GM18526 (cell line): ENCODE measurements around the gene ARVCF.

Experiments used
- POLR2A ChIP-seq: IDR thresholded peaks from 3 replicates; pipeline ENCODE4 v1.6.1; 2011; ENCODE audit not compliant: insufficient read length; ENCODE audit errors: extremely low read depth

ARVCF gene

DNA sequence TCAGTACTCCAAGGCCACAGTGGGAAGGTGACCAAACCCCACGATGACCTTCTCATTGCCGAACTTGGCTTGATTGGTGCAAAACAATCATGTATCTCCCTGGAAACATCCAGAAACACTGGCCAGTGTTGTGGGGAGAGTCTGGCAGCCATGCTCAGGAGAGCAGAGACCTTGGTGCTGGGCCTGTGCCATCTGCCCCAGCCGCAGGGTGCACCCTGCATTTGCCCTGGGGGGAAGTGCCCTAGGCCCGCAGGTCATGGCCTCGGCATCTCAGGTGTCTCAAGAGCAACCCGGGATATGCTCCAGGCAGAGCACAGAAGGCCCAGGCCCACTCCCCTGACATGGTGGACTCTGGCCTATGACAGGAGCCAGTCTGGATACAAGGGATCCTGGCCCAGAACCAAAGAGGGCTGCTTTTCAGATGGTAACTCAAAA is 23.7 kb downstream of the ARVCF start:
- TF ChIP-seq POLR2A: no peak

DNA sequence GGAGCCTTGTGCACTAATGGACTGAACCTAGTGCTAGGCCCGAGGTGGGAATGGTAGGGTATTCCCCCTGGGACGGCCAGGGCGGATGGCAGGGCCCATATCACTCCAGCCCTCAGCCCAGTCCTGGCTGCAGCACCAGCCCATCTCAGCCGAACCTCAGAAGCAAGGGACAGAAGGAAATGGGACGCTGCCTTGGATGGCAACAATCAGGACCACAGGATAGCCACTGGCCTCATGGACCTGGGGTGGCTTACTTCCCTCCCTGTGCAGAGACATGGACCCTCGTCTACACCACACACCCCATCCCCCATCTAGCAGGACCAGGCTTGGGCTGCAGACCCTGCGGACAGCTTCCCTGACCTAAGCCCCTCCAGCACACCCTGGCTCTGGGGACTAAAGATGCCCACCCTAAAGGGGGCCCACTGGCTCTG is 24.1 kb downstream of the ARVCF start:
- no peak for TF ChIP-seq POLR2A

DNA sequence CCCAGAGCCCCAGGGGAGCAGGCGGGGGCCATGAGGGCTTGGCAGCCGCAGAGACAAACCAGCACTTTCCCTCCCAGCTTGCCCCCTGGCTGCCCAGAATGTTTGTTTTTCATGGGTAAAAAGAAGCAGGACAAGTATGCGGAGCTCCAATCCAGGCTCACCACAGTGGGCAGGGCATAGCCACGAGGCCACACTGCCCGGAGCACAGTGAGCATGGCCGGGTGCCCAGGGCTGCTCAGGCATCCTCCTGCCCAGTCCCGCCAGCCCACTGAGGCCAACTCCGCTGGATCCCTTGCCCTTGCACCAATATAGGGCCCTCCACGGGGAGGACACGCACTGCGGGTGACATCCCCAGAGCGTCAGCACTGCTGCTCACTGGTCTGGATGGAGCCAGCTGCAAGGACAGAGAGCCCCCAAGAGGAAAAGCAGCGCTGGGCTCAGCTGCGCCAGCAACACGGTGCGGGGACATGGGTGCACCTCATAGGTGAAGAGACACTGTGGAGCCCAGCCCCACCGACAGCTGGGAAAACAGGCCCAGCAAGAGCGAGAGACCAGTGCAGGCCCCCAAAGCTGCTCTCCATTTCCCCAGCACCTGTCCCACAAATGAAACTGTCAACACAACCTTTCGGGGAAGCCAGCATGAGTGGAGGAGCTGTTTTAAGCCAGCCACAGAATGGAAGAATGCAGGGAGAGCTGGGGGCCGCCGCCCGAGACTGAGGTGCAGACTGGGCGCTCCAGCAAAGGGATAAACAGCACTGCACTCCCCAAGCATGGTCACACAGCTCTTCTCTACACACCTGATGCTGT is 24.8 kb downstream of the ARVCF start:
- no peak for TF ChIP-seq POLR2A

DNA sequence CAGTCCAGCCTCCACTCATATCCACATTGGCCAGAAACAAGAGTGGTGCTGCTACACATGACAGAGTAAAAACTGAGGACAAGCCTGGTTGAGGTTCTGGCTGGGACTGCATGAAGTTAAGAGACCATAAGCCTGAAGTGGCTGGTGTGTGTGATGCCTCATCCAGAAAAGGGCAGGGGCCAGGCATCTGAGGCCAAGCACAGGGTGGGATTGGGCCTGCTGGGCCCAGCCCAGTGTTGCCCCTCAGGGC is 25.3 kb downstream of the ARVCF start:
- TF ChIP-seq POLR2A: no peak

DNA sequence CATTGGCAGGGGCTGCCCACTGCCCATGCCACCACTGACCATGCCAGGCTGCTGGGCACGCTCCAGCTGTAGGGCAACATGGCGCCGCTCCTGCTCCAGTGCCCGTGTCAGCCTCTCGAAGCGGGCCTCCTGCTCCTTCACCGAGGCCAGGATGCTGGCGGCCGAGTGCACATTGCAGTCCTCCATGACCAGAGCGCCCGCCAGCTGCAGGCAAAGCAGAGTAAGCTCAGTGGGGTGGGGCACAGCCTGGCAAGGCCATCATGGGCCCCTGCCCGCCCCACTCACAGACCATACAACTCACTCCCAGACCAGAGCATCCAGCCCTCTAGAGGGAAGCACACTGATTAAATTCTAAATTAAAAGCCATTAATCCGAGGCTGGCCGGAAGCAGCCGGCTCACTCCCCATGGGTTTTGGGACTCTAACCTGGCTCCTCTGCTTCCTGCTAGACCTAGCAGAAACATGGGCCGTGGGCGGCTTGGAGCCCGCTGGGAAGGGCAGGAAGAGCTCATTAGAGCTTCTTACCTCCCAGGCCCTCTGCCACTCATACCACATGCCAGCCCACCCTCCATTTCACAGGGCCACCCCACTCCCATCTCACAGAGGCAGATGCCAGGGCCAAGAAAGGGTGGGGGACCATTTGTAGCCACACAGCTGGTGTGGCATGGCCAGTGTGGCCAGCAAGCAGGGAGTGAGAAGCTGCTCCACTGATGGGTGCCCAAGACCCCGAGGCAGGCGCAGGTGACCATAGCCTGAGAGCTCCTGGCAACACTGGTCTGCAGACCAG is 25.8 kb downstream of the ARVCF start:
- no peak for TF ChIP-seq POLR2A

DNA sequence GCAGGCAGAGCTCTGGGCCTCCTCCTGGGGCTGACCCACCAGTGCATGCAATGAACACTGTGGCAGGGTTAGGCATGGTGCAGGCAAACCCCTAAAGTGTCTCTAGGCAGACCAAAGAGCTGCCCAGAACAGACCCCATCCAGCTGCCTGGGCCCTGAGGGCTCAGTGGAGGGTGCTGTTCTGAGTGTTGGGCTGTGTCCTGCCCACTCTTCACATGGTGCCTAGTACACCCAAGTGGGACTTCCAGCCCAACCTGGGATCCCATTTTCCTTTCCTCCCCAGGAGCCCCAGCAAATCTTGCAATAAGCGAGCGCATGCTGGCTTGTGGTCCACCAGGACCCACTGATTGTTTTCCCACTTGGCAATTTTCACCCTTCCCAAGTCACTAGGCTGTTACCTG is 26.4 kb downstream of the ARVCF start:
- no peak for TF ChIP-seq POLR2A

DNA sequence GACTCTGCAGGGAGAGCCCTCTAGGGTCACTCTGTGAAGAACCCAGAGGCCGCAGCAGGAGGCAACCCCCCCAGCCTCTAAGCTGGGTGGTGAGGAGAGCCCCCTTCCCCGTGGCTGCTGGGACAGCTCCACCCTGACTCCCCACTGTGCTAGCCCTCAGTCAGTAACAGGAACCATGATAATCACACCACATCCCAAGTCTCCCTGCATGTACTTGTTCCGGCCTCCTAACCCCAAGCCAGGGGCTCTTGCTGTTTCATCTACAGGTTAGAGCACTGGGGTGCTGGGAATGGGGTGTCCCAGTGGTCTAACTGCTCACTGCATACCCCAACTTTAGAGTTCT is 26.9 kb downstream of the ARVCF start:
- no peak for TF ChIP-seq POLR2A

DNA sequence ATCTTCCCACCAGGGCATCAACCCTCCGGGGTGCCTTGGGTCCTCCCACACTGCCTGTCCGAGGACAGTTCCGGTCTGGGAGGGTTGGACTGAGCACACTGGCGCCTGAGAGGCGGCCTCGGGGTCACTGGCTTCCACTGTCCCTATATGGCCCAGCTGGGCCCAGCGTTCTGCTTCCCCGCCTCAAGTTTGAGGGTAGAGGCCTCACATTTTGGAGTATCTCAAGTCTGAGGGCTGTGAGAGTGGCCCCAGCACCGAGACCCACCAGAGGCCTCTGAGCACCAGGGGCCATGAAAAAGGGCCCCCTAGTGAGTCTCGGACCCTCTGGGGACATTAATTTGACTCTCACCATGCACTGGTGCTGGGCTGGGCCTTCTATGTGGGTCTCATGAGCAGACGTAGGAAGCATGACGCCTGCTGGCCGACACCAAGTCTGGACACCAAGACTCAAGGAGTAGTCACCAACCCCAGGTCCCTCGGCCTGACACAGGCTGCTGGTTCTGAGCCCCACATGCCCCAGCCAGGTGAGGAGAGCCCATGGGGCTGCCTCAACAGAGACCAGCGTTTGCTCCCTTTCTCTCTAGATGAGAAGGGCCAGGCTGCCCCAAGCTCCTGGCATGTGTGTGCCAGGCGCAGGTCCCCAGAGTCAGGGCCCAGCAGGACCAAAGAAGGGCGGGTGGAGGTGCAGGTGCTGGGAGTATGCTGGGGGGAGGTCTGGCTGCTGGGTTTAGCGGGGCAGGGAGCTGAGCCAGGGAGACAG is 27.5 kb downstream of the ARVCF start:
- TF ChIP-seq POLR2A: no peak

DNA sequence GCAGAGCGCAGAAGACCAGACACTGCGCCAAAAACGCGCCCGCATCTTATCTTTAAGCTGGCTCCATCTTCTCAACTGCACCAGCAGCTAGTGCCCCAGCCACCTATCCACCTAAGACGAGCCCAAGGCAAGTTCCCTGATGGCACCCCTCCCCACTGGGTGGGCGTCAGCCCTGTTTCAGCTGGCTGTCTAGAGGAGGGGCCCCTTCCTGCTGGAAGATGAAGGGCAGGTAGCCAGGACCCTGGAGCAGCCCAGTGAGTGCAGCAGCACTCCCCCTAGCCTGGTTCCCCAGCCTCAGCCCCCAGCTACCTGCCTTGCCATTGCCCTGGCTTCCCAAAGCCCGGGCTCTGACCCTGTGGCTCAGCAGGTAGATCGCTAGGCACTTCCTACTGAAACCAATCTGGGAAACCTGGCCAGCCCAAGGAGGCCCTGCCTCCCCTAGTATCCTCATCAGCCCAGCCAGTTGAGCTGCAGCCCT is 28.3 kb downstream of the ARVCF start:
- no peak for TF ChIP-seq POLR2A

DNA sequence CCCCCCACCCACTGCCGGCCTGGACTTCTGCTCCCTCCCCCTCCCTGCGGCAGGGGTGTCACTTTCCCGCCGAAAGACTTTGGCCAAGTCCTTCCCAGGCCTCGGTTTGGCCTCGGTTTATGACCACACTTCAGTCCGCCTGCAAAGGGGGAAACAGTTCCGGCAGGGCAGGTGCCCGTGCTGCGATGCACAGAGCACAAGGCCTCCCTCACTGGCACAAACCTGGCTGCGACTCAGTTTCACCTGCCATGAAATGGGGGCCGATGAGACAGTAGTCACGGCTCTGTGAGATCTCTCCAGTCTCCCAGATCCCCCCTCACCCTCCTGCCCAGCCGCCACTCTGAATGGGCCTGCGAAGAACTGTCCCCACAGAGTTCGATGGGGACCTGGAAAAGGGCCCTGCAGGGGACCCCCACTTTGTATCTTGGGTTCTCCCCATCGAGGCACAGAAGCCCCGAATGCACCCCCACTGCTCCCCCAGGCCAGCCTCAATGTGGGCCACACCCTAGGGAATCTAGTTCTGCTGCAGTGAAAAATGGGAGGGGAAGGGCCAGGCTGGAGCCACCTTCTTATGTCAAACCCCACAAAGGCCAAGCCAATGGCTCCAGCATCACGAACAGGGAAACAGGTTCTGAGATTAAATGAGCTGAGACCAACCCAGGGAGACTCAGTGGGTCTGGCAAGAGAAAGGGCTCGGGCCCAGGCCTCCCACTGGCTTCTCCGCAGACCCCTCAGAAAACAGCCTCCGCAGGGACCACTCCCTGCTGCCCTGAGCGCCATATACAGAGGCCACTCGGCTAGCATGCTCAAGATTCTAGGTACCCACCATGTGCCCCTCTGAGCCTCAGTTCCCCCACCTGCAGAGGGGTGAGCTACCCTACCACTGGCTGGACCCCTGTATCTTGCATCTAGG is 29.0 kb downstream of the ARVCF start:
- no peak for TF ChIP-seq POLR2A

DNA sequence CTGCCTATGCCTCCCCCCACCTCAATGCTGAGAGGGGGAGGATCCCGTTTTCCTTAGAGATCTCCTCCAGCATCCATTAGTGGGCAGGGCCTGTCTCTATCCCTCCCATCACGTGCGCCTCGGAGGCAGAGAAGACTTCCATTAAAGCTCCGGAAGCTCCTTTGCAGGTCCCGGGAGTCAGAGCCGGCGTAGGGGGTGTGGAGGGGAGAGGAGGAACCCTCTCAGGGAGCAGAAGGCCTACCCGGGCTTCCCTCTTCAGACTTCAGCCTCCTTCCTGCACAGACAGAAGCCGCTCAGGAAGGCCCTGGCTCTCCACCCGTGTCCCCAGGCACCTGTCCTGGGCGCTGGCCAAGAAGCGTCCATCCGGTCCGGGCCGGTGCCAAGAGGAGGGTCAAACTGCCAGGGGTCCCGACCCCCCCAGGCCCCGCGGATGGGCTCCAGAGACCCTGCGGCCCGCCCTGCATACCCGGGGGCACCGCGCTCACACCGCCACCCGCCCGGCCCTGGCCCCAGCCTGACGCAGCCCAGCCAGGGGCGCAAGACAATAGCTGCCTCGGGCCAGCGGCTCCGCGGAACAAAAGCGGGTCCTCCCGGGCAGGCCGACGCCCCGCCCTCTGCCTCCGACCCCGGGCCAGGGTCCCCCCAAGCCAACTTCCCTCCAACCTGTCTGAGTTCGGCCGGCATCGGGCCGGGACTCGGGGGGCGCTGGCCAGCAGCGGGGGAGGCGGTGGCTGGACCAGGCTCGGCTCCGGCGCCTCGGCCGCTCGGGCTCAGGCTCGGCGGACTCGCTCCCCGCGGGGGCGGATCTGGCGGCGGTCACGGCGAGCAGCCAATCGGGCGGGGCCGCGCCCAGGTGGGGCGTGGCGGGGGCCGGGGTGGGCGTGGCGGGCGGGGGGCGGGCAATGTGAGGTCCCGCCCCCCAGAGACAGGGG is 29.9 kb downstream of the ARVCF start:
- TF ChIP-seq POLR2A: no peak

DNA sequence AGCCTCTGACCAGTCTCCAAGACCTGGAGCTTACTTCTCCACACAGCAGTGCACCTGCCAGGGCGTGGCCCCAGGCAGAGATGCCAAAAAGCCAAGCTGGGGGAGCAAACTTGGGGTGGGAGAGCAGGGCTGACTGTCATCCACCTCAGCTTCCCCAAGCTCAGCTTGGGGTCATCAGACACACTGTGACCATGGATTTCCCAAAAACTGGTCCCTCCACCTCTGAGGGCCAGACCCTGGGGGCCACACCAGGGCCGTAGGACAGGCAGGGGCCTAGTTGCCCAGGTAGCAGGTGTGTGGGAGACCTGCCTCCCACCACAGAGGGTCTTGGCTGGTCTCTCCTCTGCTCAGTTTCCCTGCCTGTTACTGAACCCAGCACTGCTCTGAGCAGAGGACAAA is 30.6 kb downstream of the ARVCF start:
- TF ChIP-seq POLR2A: no peak

DNA sequence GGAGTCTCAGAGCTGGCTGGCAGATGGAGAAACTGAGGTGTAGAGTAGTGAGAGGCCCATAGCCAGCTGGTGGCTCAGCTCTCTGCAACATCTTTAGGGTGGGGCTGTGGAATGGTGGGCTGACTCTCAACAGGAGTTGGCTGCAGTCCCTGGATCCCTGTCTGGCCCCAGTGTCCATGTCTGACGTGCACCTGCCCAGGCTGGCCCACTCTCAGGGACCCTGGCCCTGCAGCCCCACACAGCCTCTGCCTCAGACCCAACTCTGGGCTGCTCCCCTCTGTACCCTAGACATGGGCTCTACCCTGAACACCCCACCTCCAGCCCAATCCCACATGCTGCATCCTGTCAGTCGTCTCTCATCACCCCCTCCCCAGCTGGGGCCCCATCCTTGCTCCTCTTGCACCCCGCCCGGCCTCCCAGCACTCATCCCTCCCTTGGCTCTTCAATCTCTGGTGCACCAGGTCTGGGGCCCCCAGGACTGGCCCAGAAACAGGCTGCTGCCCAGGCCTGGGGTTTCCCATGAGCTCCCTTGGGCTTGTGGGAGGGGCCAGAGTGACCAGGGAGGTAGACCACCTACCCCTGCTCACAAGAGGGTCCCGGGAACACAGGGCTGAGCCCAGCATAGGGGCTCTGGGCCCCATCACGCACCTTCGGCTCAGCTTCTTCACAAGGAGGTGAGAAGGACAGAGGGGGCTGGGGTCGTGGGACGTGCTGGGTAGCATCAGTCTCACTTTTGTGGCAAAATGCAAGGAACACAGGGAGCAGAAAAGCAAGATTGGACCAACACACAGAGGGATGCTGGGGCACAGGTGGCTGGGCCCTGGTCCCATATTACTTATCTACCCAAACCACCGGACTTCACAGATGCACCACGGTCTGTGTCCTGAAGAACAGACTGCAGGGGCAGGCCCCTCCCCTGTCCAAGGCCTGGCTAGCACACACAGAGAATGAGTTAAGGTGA is 31.5 kb downstream of the ARVCF start:
- TF ChIP-seq POLR2A: no peak
